HepG2 (cell line): ENCODE data around the gene MLST8. TPM values are rescaled to one million over a fixed set of nuclear protein-coding genes. Genes with fewer than 3 reads are reported as not detected.
A peak's percentile ranks its signal among the peaks of the same experiment; 100 is the strongest.

Source experiments
- ATAC-seq: fragments of 200-7000 bp; cut with Tn5 transposase; 3 replicates; pipeline ENCODE4 v1.9.1; 2020; ENCODE audit warnings: mild to moderate bottlenecking, moderate library complexity
- BruUV-seq: library from RNA; stranded (reverse); fragments of 400-500 nt; replicated peaks from 2 replicates; lab custom pipeline; 2021; lab: Mats Ljungman, UMichigan
- CTCF ChIA-PET: fragments of 300-600 bp; formaldehyde crosslinking; extraction: SDS; loops from one replicate; lab custom pipeline; 2021; ENCODE audit warnings: low total read pairs, inconsistent platforms, low intra/inter-chr PET ratio; lab: Yijun Ruan, JAX
- POLR2A ChIA-PET: fragments of 350-600 bp; sonication (Branson Sonifier 250); formaldehyde crosslinking; loops from one replicate; lab custom pipeline; 2020; ENCODE audit warnings: antibody characterized with exemption, inconsistent platforms; lab: Yijun Ruan, JAX
- DNase-seq: peaks from one replicate; pipeline ENCODE4 v3.0.0-alpha.2; 2015; ENCODE audit warnings: low spot score
- FAIRE-seq: peaks from 3 replicates; lab custom pipeline; 2011; peaks lifted over from hg19 to GRCh38; lab: Jason Lieb, UNC
- H2AFZ ChIP-seq: one replicate; pipeline ENCODE4 v1.6.1; 2011; ENCODE audit warnings: low read length, inconsistent platforms
- H3K27ac ChIP-seq: fragments of 300-600 bp; 3 replicates; pipeline ENCODE4 v1.8.0; 2011; ENCODE audit warnings: mixed run types, mild to moderate bottlenecking, mixed read lengths, low read length, inconsistent platforms; ENCODE audit not compliant: insufficient read depth; ENCODE audit errors: extremely low read length
- H3K27me3 ChIP-seq, 2 experiments: fragments of 200-600 bp in 1 of 2; 2 replicates in 1 of 2; 3 replicates in 1 of 2; pipeline versions ENCODE4 v1.6.0 to v1.8.0; 2011; ENCODE audit warnings: low read length in 2 of 2, mild to moderate bottlenecking in 2 of 2, moderate library complexity in 2 of 2, inconsistent platforms in 1 of 2; ENCODE audit not compliant: insufficient read depth in 2 of 2, control insufficient read depth in 1 of 2
- H3K36me3 ChIP-seq, 2 experiments: fragments of 200-600 bp in 1 of 2; replicated peaks in 1 of 2; 2 replicates in 1 of 2; 3 replicates in 1 of 2; pipeline versions ENCODE4 v1.5.1 to v1.8.0; 2011; ENCODE audit warnings: low read length in 2 of 2, inconsistent platforms in 1 of 2; ENCODE audit not compliant: insufficient read depth in 2 of 2, control insufficient read depth in 1 of 2
- H3K4me1 ChIP-seq: 2 replicates; pipeline ENCODE4 v1.5.1; 2012; ENCODE audit warnings: low read length, inconsistent platforms; ENCODE audit not compliant: insufficient read depth
- H3K4me2 ChIP-seq: 2 replicates; pipeline ENCODE4 v1.6.0; 2011; ENCODE audit warnings: low read depth, low read length, inconsistent platforms
- H3K4me3 ChIP-seq, 3 experiments: fragments of 200-600 bp in 1 of 3; sonication (generic), shearing (Covaris generic) in 1 of 3; replicated peaks in 1 of 3; 2 replicates each; pipeline ENCODE4 v1.5.1; 2011 to 2016; ENCODE audit warnings: low read length in 3 of 3, inconsistent platforms in 2 of 3, low read depth in 2 of 3, mild to moderate bottlenecking in 2 of 3, control low read depth in 1 of 3, mixed read lengths in 1 of 3; ENCODE audit not compliant: insufficient read depth in 1 of 3
- H3K79me2 ChIP-seq: one replicate; pipeline ENCODE4 v1.6.1; 2011; ENCODE audit warnings: low read length, inconsistent platforms; ENCODE audit not compliant: insufficient read depth
- H3K9ac ChIP-seq: 2 replicates; pipeline ENCODE4 v1.6.0; 2011; ENCODE audit warnings: mild to moderate bottlenecking, low read depth, low read length, inconsistent platforms; ENCODE audit not compliant: insufficient read depth
- H3K9me3 ChIP-seq: 2 replicates; pipeline ENCODE4 v1.5.1; 2012; ENCODE audit warnings: mild to moderate bottlenecking, low read length
- H4K20me1 ChIP-seq: 2 replicates; pipeline ENCODE4 v1.6.0; 2011; ENCODE audit warnings: inconsistent platforms, mild to moderate bottlenecking, low read length, moderate library complexity; ENCODE audit not compliant: insufficient read depth
- AGO2 ChIP-seq: fragments of 200-400 bp; formaldehyde crosslinking; optimal IDR thresholded peaks from 2 replicates; pipeline ENCODE3; 2017; ENCODE audit warnings: mild to moderate bottlenecking, low read depth, low read length, moderate library complexity
- CTCF ChIP-seq: sonication (generic); formaldehyde crosslinking; IDR thresholded peaks from 2 replicates; pipeline ENCODE4 v1.5.0; 2020; ENCODE audit warnings: mild to moderate bottlenecking, missing genetic modification reagents, moderate library complexity
- E2F2 ChIP-seq: sonication (generic); formaldehyde crosslinking; IDR thresholded peaks from 2 replicates; pipeline ENCODE4 v1.4.0; 2020; ENCODE audit warnings: missing genetic modification reagents, borderline replicate concordance
- YEATS2 ChIP-seq: sonication (generic); formaldehyde crosslinking; IDR thresholded peaks from 2 replicates; pipeline ENCODE4 v1.4.0; 2020; ENCODE audit warnings: missing genetic modification reagents, borderline replicate concordance
- ZSCAN29 ChIP-seq: sonication (generic); formaldehyde crosslinking; conservative IDR thresholded peaks from 2 replicates; pipeline ENCODE4 v1.4.0; 2020; ENCODE audit warnings: mild to moderate bottlenecking, missing genetic modification reagents
- WGBS: methylation state at CpG from one replicate; pipeline ENCODE4 v1.1.6; 2017; ENCODE audit warnings: low lambda C conversion rate; 5-methylcytosine and 5-hydroxymethylcytosine counted together
- in situ Hi-C: cut with HindIII; loops from 2 replicates; pipeline ENCODE4 v1.10.0; 2017; ENCODE audit warnings: low pct_unique_long_range_greater_than_20kb; ENCODE audit not compliant: extremely low pct_ligation_motif_present
- intact Hi-C: fragments of 100-400 bp; cut with micrococcal nuclease; formaldehyde crosslinking; loops from one replicate; pipeline ENCODE4 v1.10.0; 2022; ENCODE audit not compliant: unreplicated experiment
- polyA plus RNA-seq, 8 experiments: library from polyadenylated mRNA; depleted of rRNA in 3 of 8; stranded (reverse) in 7 of 8; unstranded in 1 of 8; fragments of >200 nt; fragmentation: Illumina TruSeq in 4 of 8; extraction: Trizol in 4 of 8; gene quantifications; 2 replicates each; pipeline versions ENCODE4 v1.2.1 to v1.2.3, GENCODE V29; 2011 to 2016; ENCODE audit warnings: low read depth in 4 of 8, missing spikeins in 1 of 8, mixed read lengths in 1 of 8; ENCODE audit not compliant: insufficient read depth in 1 of 8
- total RNA-seq, 5 experiments: library from RNA; depleted of rRNA; stranded (reverse); fragments of >200 nt; fragmentation: Illumina TruSeq; extraction: Trizol; gene quantifications; 2 replicates each; pipeline ENCODE4 v1.2.3, GENCODE V29; 2016; ENCODE audit warnings: low read depth in 1 of 5

Gene MLST8
- total and polyA plus RNA-seq, 2 of the 13 experiments (the other 11 are each of a cell fraction or from before 2014, with no cell fraction given), result 30.8 to 72.7 TPM

GRCh38 chr16:2161911-2162310 is 43.3 kb upstream of the MLST8 start:
- CTCF ChIA-PET, result no interaction called here
- Histone ChIP-seq H3K9ac (no peak overlapping the region), H3K4me1 (peaks cover 88% of the 10 kb centered on the region), H3K27ac (peak overlapping the region; percentile 63), H3K4me2 (no peak overlapping the region), H3K27me3 (no peaks in the 10 kb centered on the region), H3K4me3 (no peak overlapping the region), H3K79me2 (peaks cover 50% of the 10 kb centered on the region), H4K20me1 (peaks cover 38% of the 10 kb centered on the region), H3K36me3 (peaks cover 4 to 12% of the 10 kb centered on the region in 2 experiments; a peak in 3 of 5 replicates), H2AFZ (no peak overlapping the region), H3K9me3 (no peaks in the 10 kb centered on the region)
- ATAC-seq, result no peak
- FAIRE-seq, result no peak
- BruUV-seq, result no TSS peak
- WGBS, result 97% methylated on average over 5 of the region's 10 CpGs
- TF ChIP-seq AGO2 (peak; percentile 34), ZSCAN29 (no peak)
- in situ Hi-C loops (no loop called here), intact Hi-C loops (loop anchor here (5.0 kb wide), 1 partner anchor 35 kb away; the partner anchor contains the start of gene CASKIN1)
- POLR2A ChIA-PET, result interaction anchor here (0.7 to 3.4 kb wide), 9 partner anchors 8 to 197 kb away, joined by 3 to 36 read pairs (median 3); partner anchors contain the start of genes RPS2 and TRAF7
- DNase-seq, result no peak

- ChIA-PET CTCF (no interaction called here), POLR2A (interaction anchor here (0.7 to 3.4 kb wide), 8 partner anchors 9 to 219 kb away, joined by 3 to 36 read pairs (median 3); partner anchors contain the start of genes ECI1, MSRB1, PGP and RPS2)
- DNase-seq (peak; percentile 62), FAIRE-seq (no peak), ATAC-seq (peak; percentile 49)
- Histone ChIP-seq H3K36me3 (peaks cover 9 to 18% of the 10 kb centered on the region in 2 experiments; a peak in 3 of 5 replicates), H3K9ac (peak overlapping the region; percentile 65), H2AFZ (no peak overlapping the region), H3K27ac (peak overlapping the region; percentile 75), H3K9me3 (no peaks in the 10 kb centered on the region), H3K4me2 (peak overlapping the region; percentile 80), H3K4me1 (peaks cover 80% of the 10 kb centered on the region), H3K27me3 (no peaks in the 10 kb centered on the region), H3K4me3 (peak overlapping the region in 2 of 3 experiments; percentile 45 to 60; a peak in 4 of 6 replicates), H4K20me1 (peaks cover 30% of the 10 kb centered on the region), H3K79me2 (peaks cover 42% of the 10 kb centered on the region)
- in situ Hi-C loops (no loop called here), intact Hi-C loops (loop anchor here (5.0 kb wide), 1 partner anchor 35 kb away; the partner anchor contains the start of gene CASKIN1)
- no CpG with 5 or more reads among the region's 13 CpGs for WGBS
- BruUV-seq, result no TSS peak
- TF ChIP-seq CTCF (CRISPR knock-in tag) (0 out of 2 replicates have a peak, but pooled peaks have one; percentile 10), E2F2 (CRISPR knock-in tag) (0 out of 2 replicates have a peak, but pooled peaks have one; percentile 37), YEATS2 (CRISPR knock-in tag) (0 out of 2 replicates have a peak, but pooled peaks have one; percentile 4)
These were observed 42.6 kb upstream of the MLST8 start for GRCh38 chr16:2162676-2163118.
